ENCODE results near the gene CSMD2.

The CSMD2 gene

DNA sequence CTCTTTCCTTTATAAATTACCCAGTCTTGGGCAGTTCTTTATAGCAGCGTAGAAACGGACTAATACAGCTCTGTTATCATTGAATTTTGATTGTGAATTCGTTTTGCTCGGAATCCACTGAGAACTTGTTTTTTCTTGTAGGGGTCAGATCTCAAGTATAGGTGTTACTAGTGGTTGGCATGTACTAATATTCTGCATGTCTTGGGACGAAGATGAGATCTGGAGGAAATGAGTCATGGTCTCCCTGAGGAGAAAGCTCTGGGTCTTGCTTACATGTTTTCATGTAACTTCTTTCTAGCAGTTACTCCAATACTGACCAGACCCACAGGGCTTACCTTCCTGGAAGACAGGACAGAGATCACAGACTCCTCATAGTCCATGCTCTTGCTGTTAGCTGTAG is 662.3 kb downstream of the CSMD2 start:
- H3K4me3 ChIP-seq (ENCODE audit: low read depth in 1 of 2, low read length in 1 of 2), result no peak overlapping the region
- H3K36me3 ChIP-seq, result no peaks in the 10 kb centered on the region
- H3K4me1 ChIP-seq (ENCODE audit: control insufficient read depth in 1 of 2, insufficient read depth in 1 of 2, low read depth in 1 of 2, low read length in 1 of 2), result no peaks in the 10 kb centered on the region
- TF ChIP-seq, protein P1, sequence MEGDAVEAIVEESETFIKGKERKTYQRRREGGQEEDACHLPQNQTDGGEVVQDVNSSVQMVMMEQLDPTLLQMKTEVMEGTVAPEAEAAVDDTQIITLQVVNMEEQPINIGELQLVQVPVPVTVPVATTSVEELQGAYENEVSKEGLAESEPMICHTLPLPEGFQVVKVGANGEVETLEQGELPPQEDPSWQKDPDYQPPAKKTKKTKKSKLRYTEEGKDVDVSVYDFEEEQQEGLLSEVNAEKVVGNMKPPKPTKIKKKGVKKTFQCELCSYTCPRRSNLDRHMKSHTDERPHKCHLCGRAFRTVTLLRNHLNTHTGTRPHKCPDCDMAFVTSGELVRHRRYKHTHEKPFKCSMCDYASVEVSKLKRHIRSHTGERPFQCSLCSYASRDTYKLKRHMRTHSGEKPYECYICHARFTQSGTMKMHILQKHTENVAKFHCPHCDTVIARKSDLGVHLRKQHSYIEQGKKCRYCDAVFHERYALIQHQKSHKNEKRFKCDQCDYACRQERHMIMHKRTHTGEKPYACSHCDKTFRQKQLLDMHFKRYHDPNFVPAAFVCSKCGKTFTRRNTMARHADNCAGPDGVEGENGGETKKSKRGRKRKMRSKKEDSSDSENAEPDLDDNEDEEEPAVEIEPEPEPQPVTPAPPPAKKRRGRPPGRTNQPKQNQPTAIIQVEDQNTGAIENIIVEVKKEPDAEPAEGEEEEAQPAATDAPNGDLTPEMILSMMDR (IDR thresholded peaks at IDR 0.05), result no peak
- H3K27ac ChIP-seq, result no peak overlapping the region
- H3K27me3 ChIP-seq, result no peaks in the 10 kb centered on the region
- H3K9me3 ChIP-seq, result no peaks in the 10 kb centered on the region

DNA sequence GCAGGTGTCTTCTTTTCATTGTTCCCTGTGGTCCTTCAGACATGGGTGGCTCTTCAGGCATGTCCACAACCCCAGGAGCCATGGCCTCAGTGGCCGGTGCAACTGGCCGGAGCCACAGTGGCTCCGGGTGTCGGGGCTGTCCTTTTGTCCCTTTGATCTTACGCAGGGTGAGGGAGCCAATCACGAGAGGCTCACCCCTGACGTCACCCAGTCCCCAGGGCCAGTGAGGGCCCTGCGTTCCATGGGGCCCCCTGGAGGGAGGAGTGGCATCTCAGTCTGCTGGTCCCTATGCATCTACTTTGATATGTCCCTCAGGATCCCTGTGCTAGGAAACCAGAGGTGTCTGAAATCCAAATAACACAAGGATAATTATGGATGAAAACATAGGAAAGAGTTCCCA is 663.3 kb downstream of the CSMD2 start:
- Histone ChIP-seq H3K27me3 (no peaks in the 10 kb centered on the region), H3K36me3 (no peaks in the 10 kb centered on the region), H3K9me3 (no peaks in the 10 kb centered on the region), H3K4me3 (ENCODE audit: low read depth in 1 of 2, low read length in 1 of 2) (no peak overlapping the region), H3K27ac (no peak overlapping the region), H3K4me1 (ENCODE audit: control insufficient read depth in 1 of 2, insufficient read depth in 1 of 2, low read depth in 1 of 2, low read length in 1 of 2) (no peaks in the 10 kb centered on the region)
- TF ChIP-seq, protein P1 (IDR thresholded peaks at IDR 0.05), result no peak

DNA sequence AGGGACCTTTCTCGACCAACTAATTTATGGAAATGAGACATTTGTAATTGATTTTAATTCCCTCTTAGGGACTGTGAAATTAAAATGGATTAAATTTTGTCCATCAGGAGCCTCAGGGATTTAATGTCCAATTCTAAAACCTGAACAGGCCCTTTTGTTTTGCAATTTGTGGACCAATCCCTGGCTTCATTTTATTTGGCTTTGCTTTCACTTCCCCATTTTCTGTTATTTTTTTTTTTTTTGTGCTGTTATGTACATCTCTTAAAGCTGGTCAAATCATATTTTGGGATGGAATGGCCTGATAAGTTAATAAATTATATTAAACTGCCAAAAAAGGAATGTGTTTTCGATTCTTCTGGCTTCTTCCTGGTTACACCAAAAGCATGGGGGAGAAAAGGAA is 663.7 kb downstream of the CSMD2 start:
- H3K27ac ChIP-seq, result no peak overlapping the region
- no peak overlapping the region for H3K4me3 ChIP-seq (ENCODE audit: low read depth in 1 of 2, low read length in 1 of 2)
- no peaks in the 10 kb centered on the region for H3K36me3 ChIP-seq
- H3K9me3 ChIP-seq, result no peaks in the 10 kb centered on the region
- TF ChIP-seq, protein P1 (IDR thresholded peaks at IDR 0.05), result no peak
- no peaks in the 10 kb centered on the region for H3K27me3 ChIP-seq
- H3K4me1 ChIP-seq (ENCODE audit: control insufficient read depth in 1 of 2, insufficient read depth in 1 of 2, low read depth in 1 of 2, low read length in 1 of 2), result no peaks in the 10 kb centered on the region

DNA sequence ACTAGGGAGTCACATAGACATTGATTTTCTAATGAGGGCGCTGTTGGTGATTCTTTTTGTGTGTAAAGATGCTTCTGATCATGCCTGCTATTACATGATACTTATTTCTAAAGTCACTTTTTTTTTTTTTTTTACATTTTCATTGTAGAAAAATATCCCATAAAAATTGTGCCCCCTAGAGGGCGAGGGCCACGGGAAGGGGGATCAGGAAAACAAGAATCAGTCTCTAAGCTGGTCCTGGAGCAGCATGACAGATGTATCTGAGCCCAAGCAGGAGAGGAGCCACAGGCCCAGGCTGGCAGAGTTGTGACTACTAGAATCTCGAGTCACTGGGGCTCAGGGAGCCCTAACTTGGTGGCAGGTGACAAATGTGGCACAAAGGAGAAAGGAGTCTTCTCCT is 664.5 kb downstream of the CSMD2 start:
- H3K27ac ChIP-seq, result no peak overlapping the region
- no peaks in the 10 kb centered on the region for H3K27me3 ChIP-seq
- no peaks in the 10 kb centered on the region for H3K36me3 ChIP-seq
- TF ChIP-seq, protein P1 (IDR thresholded peaks at IDR 0.05), result no peak
- peaks cover 6% of the 10 kb centered on the region for H3K9me3 ChIP-seq
- no peaks in the 10 kb centered on the region for H3K4me1 ChIP-seq (ENCODE audit: control insufficient read depth in 1 of 2, insufficient read depth in 1 of 2, low read depth in 1 of 2, low read length in 1 of 2)
- no peak overlapping the region for H3K4me3 ChIP-seq (ENCODE audit: low read depth in 1 of 2, low read length in 1 of 2)

DNA sequence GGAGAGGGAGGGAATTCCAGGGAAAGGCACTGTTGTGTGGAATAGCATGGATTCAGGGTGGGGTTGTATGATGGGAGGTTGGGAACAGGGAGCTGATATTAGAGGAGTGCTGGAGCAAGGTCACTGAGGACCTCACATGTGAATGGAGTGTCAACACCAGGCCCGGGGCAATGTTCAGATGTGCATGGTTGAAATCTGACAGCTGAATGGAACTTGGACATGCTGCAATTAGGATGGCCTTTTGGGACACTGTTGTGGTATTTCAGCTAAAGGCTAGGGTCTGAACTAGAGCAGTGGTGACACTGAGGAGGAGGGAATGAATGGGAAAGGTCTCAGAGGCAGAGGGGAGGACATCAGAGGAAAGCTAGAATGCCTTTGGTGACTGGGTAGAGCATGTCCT is 667.6 kb downstream of the CSMD2 start:
- no peaks in the 10 kb centered on the region for H3K36me3 ChIP-seq
- H3K9me3 ChIP-seq, result peaks cover 21% of the 10 kb centered on the region
- TF ChIP-seq, protein P1 (IDR thresholded peaks at IDR 0.05), result no peak
- H3K27me3 ChIP-seq, result no peaks in the 10 kb centered on the region
- H3K27ac ChIP-seq, result no peak overlapping the region
- H3K4me1 ChIP-seq (ENCODE audit: control insufficient read depth in 1 of 2, insufficient read depth in 1 of 2, low read depth in 1 of 2, low read length in 1 of 2), result no peaks in the 10 kb centered on the region
- H3K4me3 ChIP-seq (ENCODE audit: low read depth in 1 of 2, low read length in 1 of 2), result no peak overlapping the region

- no peaks in the 10 kb centered on the region for H3K27me3 ChIP-seq
- H3K4me3 ChIP-seq (ENCODE audit: low read depth in 1 of 2, low read length in 1 of 2), result no peak overlapping the region
- peaks cover 21% of the 10 kb centered on the region for H3K9me3 ChIP-seq
- H3K27ac ChIP-seq, result no peak overlapping the region
- TF ChIP-seq, protein P1 (IDR thresholded peaks at IDR 0.05), result no peak
- H3K4me1 ChIP-seq (ENCODE audit: control insufficient read depth in 1 of 2, insufficient read depth in 1 of 2, low read depth in 1 of 2, low read length in 1 of 2), result no peaks in the 10 kb centered on the region
- H3K36me3 ChIP-seq, result no peaks in the 10 kb centered on the region
These were observed 670.1 kb downstream of the CSMD2 start for GRCh38 chr1:33494929-33495328.

Data from neutrophil (primary cell).